Keratinocyte (primary cell): ENCODE data around the gene FIGN.

Source experiments
- EZH2 ChIP-seq: IDR thresholded peaks from one replicate; pipeline ENCODE4 v1.6.1; 2012; ENCODE audit warnings: inconsistent platforms, mild to moderate bottlenecking, low read length, moderate library complexity
- TF ChIP-seq, protein P1 (sequence below), 3 experiments: IDR thresholded peaks in 1 of 3; conservative IDR thresholded peaks in 1 of 3; optimal IDR thresholded peaks in 1 of 3; 2 replicates in 2 of 3; 3 replicates in 1 of 3; pipeline versions ENCODE3 to v1.5.1; 2011; ENCODE audit warnings: low read length in 3 of 3, mild to moderate bottlenecking in 3 of 3, moderate library complexity in 2 of 3, control low read depth in 1 of 3, inconsistent platforms in 1 of 3; ENCODE audit not compliant: insufficient read depth in 2 of 3; ENCODE audit errors: extremely low read depth in 1 of 3

DNA sequence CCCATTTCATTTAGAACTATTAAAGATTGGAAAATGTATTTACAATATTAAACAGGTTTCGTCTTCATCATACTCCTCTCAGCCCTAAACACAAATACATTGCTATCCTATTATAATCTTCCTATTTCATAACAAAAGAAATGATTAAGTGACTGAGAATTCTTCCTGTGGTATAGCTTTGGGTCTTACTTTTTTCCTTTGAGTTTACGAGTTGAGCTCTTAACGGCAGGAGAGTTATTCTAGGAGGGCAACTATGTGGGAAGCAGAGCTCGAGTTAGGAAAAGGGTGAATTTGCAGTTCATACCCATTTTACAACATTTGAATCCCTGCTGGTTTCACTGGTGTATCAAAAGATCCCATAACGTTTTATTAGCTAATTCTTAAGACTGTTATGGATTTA lies 105.0 kb downstream of the FIGN start:
- TF ChIP-seq, protein P1, sequence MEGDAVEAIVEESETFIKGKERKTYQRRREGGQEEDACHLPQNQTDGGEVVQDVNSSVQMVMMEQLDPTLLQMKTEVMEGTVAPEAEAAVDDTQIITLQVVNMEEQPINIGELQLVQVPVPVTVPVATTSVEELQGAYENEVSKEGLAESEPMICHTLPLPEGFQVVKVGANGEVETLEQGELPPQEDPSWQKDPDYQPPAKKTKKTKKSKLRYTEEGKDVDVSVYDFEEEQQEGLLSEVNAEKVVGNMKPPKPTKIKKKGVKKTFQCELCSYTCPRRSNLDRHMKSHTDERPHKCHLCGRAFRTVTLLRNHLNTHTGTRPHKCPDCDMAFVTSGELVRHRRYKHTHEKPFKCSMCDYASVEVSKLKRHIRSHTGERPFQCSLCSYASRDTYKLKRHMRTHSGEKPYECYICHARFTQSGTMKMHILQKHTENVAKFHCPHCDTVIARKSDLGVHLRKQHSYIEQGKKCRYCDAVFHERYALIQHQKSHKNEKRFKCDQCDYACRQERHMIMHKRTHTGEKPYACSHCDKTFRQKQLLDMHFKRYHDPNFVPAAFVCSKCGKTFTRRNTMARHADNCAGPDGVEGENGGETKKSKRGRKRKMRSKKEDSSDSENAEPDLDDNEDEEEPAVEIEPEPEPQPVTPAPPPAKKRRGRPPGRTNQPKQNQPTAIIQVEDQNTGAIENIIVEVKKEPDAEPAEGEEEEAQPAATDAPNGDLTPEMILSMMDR (optimal IDR thresholded peaks at IDR 0.05 in 1 of 3, IDR thresholded peaks at IDR 0.05 in 1 of 3, conservative IDR thresholded peaks at IDR 0.05 in 1 of 3; ENCODE audit: extremely low read depth in 1 of 3, insufficient read depth in 2 of 3, low read length in 3 of 3), result no peak
- no peak for TF ChIP-seq EZH2
